Measurements from ENCODE around the gene ZFYVE27.

ZFYVE27 gene

DNA sequence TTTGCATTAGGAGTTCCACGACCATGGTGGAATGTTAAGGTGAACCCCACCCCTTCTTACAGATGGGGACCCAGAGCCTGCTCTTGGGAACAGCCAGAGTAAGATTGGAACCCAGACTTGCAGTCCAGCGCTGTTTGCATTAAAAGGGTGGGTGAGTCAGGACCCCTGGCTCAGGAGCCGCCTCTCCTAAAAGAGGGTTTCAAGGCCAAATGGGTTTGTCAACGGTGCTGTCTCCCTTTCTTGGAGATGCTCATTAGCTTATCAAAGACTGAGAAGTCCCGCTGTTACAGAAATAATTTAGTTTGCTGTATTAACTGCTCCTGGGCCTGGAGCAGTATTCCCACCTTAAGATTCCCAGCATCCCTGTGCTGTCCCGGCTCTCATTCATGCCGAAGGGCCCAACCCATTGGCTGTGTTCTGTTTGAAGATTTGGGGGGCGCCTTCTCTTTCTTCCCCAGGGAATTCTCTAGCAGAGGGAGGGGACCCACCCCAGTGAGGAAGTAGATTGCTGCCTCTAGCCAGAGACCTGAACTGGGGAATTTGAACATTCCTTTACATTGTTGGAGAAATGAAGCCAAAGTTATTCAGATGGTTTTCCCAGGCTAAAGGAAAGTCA lies 21.6 kb upstream of the ZFYVE27 start:
- no peak for DNase-seq

DNA sequence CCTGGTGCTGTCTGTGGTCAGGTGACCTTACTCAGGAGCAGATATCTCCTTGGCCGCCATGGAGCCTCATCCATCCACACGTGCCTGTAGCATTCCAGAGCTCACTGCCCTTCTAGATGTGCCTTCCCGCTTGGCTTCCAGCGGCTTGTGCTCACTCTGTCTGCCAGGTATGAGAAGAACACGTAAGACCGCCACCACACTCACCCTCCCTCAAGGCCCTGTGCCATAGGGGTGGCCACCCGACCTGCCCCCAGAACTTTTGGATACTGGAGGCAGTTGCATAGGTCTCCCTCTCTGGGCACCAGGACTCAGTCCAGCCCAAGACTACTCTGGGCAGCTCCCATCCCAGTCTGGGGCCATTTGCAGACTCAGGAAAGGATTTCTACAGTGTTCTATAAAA lies 19.3 kb upstream of the ZFYVE27 start:
- no peak for DNase-seq

DNA sequence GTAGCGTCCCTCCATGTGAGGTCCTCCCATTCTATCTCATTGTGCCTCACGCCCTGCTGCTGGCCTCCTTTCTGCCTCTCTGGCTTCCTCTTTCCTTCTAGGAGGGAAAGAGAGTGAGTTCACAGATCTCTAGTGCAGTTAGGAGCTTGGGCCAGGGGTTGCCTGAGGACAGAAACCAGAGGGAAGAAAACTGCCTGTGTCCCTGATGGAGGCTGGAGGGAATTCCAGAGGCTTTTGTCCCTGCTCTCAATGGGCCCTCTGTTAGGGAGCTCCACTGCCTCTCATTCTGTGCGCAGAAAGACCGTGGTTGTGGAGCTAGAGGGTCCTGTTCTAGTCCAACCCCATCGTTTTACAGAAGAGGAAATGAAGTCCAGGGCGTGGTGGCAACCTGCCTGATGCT lies 18.8 kb upstream of the ZFYVE27 start:
- DNase-seq = no peak

DNA sequence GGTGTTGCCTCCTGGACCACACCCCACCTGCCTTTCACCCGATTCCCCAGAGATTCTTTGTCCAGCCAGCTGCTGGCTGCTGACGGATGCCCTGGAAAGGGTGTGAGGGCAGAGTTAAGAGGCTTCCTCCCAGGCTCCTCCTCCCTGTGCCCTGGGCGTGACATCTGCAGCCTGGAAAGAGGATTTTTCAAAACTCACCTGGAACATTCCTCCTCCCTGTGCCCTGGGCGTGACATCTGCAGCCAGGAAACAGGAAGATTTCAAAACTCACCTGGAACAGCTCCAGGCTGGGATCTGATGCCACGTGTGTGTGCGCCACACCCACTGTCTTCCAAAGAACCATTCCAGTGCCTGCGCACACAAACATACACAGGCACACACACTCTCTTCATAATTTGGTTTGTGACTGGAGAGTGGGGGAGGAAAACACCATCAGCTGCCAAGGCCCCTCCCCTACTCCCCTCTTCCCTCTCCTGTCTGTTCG lies 18.2 kb upstream of the ZFYVE27 start:
- DNase-seq = no peak

DNA sequence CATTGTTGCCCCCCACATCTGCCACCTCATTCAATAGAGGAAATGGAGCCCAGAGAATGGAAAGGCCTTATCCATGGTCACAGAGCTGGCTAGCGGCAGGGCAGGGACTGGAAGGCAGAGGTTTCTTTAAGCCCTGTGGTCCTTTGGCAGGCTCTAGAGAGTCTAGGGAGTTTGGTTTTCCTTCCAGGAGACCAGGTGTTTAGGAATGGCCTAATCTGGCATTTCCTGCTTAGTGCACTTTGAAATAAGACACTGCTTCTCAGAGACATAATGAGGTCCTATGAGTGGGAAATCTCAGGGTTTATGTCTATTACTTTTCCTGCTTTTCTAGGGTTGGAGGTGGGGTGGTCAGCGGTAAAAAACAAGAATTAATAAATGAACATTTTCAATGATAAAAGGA lies 17.3 kb upstream of the ZFYVE27 start:
- DNase-seq = no peak

DNA sequence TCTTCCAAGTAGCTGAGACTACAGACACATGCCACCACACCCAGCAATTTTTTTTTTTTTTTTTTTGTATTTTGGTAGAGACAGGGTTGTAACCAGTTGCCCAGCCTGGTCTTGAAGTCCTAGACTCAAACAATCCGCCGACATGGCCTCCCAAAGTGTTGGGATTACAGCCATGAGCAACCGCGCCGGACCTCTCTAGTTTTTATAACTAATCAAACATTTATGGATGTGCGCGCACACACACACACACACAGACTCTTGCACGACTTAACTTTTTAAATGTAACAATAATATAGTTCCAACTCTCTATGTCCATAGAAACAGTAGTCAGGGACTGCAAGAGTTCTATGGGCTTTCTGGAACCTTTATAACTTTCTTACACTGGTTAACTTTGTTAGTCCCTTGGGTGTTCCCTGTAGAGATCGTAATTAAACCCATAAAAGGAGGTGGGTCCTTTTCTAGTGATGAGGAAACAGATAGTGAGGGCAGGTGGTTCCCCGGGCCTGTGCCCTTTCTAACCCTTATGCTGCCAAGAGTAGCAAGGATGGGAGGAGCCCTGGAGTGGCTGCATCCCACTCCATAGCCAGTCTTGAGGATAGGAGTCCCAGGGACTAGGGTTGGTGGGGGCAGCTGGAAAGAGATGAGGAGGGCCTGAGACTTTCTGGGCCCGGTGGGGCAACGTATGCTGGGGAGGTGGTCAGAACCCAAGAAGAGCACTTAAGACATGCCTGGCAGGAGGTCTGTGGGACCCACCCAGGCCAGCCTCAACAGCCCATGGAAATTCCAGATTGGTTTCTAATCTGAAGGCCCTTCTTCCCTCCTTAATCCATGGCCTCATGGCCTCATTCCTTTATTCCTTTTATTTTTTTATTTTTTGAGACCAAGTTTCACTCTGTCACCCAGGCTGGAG lies 14.8 kb upstream of the ZFYVE27 start:
- no peak for DNase-seq

DNA sequence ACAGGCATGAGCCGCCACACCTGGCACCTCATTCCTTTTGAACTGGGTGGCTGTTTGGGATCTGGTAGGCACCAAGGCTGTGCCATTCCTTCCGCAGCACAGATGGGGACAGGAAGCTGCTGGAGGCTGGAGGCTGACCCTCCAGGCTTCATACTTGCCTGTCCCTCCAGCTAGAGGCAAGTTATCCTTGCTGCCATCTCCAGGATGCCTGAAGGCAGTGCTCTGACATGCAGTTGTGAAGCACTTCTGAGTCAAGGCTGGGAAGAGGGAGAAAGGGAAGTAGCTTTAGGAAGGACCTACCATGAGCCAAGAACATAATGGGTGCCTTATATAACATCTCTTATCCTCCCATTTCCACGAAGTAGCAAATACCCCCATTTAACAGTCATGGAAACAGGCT lies 13.9 kb upstream of the ZFYVE27 start:
- no peak for DNase-seq

DNA sequence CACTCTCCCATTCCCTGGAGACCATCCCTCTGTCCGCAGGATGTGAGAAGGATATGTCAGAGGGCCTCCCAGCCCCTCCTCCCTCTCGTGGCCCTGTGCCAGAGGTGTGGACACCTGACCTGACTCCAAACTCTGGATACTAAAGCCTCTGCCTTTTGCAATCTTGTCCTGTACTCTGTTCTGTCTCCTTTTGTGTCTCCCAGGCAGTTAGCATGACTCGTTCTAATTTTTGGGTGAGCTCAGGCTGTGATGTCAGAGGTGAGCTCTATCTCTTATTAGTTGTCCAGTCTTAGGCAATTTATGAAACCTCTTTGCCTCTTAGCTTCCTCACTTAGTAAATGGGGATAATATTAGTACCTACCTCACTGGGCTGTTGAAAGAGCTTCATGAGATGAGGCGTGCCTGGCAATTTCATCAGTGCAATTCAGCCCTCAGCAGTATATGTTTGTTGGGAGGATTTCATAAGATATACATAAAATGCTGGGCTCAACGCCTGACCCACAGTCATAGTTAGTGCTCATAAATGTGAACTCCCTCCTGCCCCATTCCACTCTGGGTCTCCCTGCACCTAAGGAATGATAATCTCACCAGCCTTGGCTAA lies 12.5 kb upstream of the ZFYVE27 start:
- DNase-seq = no peak

DNA sequence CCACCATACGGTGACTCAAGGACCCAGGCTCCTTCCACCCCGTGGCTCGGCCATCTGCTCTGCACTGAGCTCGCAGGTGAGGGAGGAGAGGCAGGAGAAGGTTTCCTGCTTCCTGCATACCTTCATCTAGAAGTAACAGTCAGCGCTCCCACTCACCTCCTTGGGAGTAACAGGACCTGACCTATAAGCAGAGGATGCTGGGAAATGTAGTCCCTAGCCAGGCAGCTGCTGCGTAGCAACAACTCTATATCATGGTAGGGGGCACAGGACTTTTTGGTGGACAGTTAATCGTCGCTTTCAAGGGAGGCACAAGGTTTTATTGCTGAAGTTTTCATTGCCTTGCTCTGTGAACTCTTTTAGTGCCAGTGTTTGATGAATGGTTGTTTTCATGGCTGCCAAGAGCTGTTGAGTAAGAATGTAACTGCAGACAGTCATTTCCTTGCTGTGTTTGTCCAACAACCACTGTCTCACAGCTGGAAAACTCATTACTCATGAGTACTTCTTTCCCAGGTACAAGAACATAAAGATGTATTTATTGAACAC lies 10.2 kb upstream of the ZFYVE27 start:
- DNase-seq = no peak

DNA sequence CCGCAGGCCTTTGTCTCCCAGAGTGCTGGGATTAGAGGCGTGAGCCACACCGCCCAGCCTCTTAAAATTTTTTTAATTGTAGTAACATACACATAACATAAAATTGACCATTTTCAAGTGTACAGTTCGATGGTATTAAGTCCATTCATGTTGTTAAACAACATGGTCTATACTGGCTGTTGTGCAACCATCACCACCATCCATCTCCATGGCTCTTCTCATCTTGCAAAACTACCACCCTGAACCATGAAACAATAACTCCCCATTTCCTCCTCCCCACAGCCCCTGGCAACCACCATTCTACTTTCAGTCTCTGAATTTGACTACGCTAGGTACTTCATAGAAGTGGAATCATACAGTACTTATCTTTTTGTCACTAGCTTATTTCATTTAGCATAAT lies 7.9 kb upstream of the ZFYVE27 start:
- DNase-seq = no peak

DNA sequence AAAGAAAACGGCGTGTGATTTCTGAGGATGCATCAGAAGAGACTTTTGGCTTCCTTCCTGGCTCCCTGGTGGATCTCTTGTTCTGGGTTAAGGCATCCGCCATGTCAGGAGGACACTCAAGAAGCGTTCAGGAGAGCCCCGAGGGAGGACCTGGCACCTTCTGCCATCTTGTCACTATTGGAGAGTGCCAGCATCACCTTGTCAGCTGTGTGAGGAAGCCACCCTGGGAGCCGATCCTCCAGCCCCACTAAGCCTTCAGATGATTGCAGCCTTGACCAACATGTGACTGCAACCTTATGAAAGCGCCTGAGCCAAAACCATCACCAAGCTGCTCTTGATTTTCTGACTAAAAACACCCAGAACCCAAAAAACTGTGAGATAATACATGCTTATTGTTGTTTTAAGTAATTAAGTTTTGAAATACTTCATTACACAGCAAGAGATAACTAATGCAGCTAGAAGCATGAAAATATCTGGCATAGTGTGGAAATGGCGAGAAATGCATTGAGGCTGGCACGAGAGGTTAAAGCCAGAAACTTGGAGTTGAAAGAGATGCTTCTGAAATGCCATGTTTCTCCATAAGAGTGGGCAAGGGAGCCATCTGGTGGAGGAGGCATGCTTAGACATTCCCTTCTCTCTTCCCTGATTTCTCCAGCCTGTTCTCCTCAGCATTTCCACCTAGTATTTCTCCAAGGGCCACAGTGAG lies 5.4 kb upstream of the ZFYVE27 start:
- DNase-seq = peak; percentile 38

DNA sequence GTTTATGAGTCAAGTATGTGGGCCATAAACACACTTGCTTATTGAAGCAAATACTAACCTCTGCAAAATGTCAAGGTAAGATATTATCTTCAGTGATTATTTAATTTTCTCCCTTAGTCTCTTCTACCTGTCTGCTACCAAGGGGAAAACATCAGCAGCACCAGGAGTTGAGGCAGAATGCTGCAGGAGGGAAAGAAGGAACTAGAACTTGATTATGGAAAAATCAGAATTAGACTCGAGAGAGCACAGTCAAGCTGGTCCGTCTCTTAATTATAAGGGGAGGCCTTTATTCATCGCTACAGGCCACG lies 4.9 kb upstream of the ZFYVE27 start:
- DNase-seq = no peak

DNA sequence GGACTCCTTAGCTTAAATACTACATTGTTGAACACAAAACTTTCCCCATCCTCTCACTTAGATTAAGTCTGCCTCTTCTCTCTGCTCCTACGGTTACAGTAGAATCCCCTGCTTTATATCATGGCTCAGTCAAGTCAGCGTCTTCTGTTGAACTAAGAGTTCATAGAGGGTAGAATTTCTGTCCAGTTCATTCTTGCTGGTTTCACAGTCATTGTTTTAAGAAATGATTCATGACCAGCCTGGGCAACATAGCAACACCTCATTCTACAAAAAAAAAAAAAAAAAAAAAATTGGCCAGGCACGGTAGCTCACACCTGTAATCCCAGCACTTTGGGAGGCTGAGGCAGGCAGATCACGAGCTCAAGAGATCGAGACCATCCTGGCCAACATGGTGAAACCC lies 3.7 kb upstream of the ZFYVE27 start:
- DNase-seq = no peak

DNA sequence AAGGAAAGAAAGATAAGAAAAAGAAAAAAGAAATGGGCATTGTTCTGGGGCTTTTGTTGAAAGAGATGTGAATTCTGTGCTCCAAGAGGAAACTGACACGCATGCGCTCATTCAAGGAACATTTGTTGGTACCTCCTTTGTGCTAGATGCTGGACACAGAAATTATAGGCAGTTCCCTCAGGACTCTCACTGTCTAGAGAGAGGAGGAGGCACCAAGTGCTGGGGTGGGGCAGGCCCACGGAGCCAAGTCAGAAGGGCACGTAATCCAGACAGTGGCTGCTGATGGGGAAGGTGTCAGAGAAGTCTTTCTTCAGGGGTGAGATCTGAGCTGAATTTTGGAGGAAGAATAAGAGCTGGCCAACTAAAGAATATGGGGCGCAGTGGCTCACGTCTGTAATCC lies 2.9 kb upstream of the ZFYVE27 start:
- no peak for DNase-seq

DNA sequence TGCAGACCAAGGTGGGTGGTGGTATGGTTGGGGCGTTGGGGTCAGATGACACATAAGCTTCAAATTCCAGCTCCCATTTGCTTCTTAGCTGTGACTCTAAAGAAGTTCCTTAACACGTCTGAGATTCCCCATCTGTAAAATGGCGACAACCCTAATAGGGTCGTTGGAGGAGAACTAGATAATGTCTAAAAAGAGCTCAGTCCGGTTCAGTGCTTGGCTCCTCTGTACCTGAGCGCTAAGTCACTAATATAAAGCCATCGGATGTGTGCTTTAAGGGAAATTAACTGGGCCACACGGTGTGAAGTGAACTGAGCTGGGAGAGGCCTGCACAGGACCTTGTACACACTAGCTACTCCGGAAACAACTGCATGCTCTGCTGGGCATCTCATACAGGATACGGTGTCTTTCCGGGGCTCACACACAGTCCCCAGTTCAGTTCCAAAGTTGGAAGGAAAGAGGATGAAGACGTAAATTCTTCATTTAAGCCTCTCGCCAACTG lies 476 bp upstream of the ZFYVE27 start:
- no peak for DNase-seq

DNA sequence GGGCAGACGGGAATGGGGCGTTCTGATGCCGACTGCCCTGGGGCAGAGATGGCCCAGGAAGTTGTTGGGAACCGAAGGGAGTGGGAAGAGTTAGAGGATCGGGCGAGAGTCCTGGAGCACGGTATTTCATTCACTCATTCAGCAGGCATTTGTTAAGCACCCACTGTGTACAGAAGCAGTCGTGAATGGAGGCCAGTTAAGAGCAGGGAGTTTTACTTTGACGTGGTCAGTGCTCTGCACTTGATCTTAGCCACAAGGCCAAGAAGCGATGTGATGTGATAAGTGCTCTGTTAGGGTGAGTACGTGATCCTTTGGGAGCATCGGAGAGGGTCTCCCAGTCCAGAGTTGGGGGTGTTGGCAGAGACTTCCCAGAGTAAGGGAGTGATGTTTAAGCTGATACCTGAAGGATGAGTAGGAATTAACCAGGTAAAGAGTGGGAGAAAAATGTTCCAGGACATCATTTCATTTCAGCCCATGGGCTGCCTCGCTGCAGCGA lies 890 bp downstream of the ZFYVE27 start:
- DNase-seq = no peak

DNA sequence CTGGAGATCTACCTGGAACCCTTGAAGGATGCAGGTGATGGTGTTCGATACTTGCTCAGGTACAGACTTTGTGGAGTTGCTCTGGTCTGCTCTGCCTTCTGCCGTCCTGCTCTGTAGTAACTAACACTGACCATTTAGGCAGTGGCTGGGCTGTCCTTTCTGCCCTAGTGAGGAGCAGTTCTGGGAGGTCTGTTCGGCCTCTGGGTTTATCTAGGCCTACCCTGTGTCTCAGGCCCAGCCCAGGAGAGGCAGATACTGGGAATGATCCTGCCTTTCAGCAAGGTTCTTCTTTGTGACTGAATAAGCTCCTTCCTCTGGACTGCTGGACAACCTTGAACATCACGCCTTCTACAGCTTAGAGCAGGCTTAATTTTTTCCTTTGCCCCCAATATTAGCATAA lies 1.7 kb downstream of the ZFYVE27 start:
- DNase-seq = no peak

DNA sequence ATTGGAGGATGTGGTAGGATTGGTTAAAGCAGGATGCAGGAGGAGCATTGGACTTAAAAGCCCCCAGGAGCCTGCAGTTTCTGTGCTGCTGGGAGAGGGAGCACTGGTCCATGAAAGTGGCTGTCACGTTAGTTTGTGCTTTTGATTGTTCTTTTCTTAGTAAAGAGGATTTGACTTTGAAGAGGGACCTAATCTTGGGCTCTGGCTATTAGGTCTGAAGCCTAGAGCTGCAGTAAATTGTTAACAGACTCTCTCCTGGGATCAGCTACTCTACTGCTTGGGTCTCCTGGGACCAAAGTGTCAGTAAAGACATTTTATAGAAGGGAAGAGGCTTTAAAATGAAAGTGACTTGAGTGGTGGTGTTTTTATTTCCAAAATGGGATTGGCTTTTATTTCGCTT lies 3.7 kb downstream of the ZFYVE27 start:
- no peak for DNase-seq

DNA sequence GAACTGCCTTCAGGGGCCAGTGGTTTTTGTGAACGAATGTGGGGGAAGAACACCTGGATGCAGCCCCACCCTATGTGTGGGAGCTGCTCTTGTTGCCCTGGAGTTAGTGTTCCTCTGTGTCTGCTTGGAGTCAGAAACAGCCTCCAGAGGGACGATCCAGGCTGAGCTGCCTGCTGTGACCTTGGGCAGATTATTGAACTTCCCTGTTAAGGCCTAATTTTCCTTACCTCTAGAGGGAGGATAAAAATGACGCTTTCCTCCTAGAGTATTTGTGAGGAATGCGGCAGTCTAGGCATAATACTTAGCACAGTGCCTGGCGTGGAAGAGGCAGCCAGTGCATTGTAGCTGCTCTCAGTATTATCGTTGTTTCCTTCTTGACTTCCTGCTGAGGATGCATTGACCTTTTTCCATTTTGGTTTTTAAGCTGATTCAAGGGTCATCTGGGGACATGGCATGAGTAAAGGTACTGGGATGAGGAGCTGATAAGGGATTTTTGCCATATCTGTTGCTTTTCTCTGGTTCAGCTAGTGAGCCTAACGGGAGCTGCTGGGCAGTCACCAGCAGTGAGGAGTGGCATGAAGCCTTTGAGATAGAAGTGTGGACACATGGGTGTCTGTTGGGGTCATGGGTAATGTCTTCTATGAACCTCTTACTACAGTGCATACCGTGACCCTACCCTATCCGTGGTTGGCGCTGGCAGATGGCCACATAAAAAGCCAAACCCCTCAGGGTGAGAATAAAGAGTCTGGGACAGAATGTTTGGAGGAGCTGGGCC lies 6.4 kb downstream of the ZFYVE27 start:
- DNase-seq = no peak

DNA sequence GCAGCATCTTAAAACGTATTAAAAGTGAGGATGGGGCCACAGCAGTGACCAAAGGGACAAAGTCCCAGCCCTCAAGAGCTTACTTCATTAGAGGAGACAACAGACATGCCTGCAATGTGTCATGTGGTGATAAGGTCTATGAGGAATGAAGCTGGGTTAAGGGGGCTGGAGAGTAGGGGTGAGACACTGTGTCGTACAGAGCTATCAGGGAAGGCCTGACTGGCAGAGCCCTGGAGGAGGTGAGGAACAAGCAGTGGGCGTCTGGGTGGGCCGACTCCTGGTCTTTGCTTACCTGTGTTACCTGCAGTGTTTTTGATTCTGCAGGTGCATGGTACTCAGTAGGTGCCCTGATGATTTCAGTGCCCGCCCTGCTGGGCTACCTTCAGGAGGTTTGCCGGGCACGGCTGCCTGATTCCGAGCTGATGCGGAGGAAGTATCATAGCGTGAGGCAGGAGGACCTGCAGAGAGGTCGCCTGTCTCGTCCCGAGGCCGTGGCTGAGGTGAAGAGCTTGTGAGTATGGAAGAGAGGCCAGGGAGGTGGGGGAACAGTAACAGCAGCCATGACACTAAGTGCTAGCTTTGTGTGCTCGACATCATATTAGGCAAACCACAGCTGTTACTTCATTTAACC lies 7.6 kb downstream of the ZFYVE27 start:
- DNase-seq = no peak

DNA sequence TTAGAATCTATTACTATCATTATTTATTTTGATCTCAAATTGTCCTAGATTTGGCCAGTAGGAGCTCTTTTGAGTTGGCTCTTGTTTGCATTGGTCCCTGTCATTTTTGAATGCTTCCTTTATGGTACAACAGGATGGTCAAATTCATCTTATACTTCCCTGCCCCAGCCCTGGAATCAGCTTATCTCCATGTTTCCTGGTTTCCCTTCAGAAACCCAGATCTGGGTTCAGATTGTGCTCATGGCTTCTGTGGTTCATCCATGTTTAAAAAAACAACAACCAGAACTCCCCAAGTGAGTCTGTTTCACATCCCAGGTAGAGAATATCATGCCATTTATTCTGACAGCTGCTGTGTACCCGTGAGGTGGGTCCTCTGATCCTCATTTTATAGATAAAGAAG lies 10.6 kb downstream of the ZFYVE27 start:
- DNase-seq = no peak

DNA sequence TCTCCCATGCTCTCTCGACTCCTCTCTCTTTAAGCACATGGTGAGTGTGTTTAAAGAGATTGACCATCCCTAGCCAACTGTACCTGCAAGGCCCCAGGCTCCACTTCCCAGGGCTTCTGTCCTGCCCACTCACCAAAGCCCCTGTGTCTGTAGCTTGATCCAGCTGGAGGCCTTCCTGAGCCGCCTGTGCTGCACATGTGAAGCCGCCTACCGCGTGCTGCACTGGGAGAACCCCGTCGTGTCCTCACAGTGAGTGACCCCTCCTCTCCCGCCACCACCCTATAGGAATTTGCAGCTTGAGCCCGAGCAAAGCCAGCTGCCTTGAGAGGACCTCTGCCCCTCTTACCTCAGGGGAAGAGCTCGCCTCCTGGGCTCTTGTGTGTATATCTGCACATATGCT lies 11.2 kb downstream of the ZFYVE27 start:
- no peak for DNase-seq
